Measurements from ENCODE around the gene CSNK1D.

Gene CSNK1D

DNA sequence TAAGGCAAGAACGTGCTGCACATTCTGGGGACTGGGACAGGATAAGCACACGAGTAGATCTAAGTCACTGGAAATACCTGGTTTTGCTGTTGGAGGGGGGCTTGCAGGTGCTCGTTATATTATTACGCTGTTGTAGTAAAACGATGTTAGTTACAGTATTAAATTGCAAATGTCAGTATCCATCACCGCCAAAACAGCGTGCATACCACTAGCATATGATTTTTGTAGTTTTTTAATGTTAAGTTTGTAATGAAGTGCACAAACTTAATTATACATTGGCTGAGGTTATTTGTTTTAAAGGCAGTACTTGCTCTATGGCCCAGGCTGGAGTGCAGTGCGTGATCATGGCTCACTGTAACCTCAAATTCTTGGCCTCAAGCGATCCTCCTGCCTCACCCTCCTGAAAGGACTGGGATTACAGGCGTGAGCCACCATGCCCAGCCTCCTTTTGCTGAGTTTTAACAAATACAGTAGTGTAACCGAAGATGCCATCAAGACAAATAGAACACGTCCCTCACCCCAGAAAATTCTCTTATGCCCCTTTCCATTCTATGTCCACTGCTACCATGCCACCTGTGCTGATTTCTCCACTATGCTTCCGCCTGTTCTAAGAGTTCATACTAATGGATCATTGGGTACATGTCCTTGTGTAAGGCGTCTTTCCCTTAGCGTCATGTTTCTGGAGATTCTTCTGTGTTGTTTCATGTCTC, 20.7 kb upstream of the CSNK1D start:
- DNase-seq (ENCODE audit: low spot score), result no peak

DNA sequence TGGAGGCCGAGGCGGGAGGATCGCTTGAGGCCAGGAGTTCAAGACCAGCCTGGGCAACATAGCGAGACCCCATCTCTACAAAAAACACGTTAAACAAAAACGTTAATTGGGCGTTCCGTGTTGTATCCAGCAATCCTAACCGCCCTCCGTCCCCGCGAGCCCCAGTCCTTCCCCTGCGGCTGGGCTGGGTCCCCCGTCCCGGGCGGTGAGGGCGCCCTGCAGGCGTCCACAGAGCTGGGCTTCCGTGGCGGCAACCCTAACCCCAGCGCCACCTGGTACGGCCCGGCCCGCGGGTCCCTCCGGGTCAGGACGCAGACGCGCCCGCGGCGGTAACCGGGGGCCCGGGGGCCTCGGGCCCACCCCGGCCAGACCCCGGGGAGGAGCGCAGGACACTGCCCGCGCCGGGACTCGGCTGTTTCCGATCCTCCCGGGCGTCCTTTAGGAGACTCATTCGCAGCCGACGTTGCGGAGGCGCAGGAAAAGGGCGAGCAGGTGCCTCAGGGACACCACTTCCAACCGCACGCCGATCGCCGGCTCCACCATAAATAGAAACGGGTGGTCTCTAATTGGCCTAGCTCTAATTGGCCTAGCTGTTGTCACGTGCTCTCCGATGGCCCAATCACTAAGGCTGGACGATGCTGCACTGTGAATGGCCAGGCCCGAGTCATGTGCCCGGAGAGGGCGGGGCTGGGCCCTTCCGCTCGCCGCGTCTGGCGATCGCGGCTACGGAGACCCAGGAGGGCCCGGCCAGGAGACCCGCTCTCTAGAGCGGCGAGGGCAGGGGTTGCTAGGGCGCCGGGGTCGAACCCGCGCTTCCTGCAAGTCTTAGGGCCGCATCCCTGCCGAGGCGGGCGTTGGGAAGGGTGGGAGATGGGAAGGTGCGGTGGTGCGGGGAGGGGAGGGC, 19.0 kb upstream of the CSNK1D start:
- peak; percentile 99 for DNase-seq (ENCODE audit: low spot score)

DNA sequence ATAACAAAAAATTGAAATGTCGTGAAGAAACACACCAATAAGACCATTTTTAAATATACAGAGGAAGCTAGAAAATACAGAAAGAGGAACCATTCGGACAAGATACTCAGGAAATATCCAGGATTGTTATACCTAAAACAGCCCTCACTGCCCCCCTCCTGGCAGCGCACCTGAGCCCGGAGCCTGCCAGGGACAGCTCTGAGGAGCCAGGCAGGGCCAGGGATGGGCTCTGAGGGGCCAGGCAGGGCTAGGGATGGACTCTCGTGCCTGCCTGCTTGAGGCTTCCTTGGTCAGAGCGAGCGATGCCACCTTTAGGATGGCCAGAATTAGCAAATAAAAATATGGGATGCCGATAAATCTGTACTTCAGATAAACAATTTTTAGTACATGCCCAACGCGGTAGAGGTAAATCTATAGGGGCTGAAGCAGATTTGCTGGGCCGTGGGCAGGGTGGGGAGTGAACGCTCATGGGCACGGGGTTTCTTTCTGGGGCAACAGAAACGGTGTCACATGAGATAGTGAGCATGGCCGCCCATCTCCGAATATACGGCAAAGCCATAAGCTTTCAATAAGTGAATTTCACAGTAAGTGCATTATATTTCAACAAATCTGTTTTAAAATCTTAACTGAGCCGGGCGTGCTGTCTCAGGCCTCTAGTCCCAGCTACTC, 18.2 kb upstream of the CSNK1D start:
- no peak for DNase-seq (ENCODE audit: low spot score)

DNA sequence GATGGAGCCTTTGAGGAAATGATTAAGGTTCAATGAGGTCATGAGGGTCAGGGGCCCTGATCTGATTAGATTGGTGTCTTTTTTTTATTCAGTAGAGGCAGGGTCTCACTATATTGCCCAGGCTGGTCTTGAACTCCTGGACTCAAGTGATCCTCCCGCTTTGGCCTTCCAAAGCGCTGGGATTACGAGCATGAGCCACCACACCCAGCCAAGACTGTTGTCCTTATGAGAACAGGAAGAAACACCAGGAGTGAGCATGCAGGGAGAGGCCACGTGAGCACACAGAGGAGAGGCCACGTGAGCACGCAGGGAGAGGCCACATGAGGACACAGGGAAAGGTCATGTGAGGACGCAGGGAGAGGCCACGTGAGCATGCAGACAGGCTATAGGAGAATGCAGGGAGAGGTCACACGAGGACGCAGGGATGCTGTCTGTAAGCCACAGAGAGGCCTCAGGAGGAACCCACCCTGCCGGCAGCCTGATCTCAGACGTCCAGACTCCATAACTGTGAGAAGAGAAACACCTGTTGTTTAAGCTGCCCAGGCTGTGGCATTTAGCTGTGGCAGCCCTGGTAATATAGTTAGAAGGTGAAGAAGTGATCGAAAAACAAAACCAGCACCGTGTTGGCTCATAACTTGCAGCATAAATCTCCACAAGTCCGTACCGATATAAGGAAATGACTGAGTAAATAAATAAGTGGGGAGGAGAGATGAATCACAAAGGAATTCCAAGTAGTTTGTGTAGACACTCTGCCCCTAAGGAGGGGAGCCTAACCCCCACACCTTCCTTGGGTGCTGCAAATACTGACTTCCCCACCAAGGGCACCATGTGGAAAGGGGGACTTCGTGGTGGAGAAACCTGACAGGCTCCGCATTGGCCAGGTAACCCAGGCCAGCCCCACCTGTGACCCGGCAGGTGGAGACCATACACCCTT, 14.6 kb upstream of the CSNK1D start:
- no peak for DNase-seq (ENCODE audit: low spot score)

DNA sequence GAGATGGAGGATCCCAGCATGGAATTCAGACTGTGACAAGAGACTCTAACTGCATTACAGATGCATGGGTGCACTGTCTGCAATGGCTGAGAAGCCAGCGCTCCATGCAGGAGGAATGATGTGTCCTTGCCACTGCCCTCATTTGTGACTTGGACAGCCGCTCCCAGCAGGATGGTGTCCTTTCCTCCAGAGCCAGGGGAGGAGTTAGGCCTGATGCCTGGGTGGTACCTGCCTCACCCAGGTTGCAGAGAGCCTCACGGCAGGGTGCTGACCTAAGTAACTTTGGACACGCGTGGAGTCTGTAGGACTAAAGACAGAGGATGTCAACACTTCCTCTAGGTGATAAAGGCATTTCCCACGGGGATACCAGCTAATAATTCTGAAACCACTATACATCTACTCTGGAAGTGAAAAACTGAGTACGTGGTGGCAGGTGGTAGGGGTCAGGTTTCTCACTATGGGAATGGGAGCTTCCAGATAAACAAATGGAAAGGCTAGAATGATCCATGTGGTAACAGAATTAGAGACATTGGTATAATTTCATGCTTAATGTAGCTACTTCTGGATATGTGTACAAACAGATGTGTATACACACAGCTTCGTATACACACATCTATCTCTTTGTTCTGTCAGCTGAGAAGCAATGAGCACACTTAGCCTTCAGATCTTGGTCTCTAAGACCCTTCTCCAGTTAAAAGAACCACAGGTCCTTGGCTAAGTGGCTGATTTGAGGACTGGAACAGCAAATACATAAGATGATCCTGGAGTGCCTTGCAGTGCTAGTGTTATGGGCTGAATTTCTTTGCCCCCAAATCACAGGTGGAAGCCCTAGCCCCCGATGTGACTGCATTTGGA, 13.7 kb upstream of the CSNK1D start:
- DNase-seq (ENCODE audit: low spot score), result no peak

DNA sequence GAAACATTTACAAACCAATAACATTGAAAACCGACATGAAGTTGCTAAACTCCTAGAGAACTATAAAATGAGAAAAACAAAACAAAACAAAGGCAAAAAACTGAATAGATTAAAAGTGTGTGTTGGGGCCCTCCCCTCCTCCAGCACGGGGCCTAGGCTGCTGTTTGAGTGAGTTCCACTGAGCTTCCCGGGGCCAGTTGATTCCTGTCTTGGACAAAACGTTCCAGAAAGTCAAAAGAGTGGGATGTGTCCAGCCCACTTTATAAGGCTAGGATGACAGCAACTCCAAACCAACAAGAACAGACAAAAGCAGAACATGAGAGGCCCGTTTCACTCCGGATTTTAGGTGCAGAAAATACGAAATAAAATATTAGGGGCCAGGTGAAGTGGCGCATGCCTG, 11.6 kb upstream of the CSNK1D start:
- no peak for DNase-seq (ENCODE audit: low spot score)

DNA sequence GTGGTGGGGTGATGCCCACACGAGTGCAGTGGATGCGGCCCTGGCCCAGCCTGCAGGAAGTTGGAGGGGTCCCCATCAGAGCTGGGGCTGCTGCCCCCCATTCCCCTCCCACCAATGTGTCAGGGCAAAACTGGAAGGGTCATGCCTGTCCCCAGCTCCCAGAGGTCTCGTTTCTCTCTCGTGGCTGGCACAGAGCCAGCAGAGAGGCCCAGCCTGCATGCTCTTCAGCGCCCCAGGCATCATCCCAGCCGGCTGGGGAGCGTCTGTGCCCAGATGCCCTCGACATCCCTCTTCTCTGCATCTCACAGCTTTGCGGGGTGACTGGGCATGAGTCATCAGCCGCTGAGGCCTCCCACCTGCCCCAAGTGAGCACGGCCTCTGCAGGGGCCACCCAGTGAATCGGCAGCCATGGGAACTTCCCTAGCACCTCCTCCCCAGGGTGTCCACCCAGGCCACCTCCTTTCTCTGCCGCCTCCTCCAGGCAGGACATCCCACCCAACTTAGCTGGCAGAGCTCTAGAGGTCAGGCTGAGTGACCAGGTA, 9.8 kb upstream of the CSNK1D start:
- DNase-seq (ENCODE audit: low spot score), result no peak

DNA sequence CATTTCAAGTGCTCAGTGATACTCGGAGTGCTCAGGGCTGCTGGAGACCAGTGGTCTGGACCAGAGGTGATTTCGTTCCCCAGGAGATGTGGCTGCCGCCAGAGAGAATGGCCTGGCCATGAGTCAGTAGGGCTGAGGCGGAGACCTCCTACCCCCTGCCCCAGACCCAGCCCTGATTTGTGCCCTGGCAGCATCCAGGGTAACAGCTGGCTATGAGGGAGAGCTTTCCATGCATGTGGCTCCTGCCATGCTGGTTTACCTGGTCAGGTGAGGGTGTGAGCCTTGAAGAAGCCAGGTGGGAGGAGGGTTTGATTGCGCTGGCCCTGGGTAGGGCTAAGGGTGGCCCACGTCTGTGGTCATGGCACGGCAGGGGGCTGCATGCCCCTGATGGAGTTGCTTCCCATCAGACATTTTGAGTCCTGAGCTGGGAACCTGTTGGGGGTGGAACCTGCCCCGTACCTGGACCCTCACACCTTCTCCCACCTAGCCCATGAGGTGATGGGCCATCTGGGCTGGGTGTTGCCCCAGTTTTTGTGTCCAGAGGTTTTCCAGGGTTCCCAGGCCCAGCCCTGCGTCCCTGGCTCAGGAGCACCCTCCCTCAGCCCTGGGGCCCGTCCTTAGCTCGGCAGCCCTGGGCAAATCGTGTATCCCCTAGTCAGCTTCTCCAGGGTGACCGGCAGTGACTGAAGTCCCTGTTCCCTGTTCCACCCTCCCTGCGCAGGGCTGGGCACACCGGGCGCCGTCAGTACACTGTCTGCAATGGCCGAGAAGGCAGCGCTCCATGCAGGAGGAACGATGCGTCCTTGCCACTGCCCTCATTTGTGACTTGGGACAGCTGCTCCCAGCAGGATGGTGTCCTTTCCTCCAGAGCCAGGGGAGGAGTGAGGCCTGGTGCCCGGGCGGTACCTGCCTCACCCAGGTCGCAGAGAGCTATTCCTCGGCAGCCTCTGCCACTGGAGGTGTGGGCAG, 9.0 kb upstream of the CSNK1D start:
- no peak for DNase-seq (ENCODE audit: low spot score)

DNA sequence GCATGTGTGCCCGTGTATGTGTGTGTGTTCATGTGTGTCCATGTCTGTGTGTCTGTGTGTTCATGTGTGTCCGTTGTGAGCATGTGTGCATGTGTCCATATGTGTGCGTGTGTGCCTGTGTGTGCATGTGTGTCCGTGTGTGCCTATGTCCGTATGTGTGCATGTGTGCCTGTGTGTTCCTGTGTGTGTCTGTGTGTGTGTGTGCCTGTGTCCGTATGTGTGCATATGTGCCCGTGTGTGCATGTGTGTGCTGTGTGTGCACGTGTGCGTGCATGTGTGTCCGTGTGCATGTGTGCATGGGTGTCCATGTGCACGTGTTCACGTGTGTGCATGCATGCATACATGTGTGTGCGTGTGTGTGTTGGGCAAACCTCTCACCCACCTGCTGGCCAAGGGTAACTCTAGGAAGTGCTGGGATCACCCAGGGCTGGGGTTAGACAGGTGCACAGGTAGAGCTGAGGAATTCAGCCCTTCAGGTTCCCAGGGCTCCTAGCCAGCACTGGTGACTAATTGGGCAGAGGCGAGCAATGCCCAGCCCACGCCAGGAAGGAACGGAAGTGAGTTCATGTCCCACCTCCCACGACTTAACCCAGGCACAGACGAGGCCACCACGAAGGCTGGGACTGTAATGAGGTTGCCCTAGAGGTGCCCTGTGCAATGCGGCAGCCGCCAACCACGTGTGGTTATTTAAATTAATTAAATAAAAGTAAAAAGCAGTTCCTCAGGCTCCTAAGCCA, 8.2 kb upstream of the CSNK1D start:
- DNase-seq (ENCODE audit: low spot score), result no peak

DNA sequence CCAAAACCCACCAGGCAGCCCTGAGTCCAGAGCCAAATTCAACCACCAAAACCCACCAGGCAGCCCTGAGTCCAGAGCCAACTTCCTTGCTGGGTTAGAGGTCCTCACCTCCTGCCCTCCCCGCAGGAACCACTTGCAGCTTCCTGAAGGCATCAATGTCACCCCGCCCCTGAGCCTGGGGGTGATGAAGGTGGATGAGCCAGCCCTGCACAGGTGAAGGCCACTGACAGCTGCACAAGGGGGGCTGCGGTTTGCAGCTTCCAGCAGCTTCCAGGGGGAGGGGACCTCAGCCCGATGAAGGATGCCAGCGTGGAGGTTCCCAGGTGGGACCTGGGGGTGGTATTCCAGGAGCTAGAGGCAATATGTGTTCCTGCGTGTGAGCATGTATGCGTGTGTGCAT, 7.6 kb upstream of the CSNK1D start:
- DNase-seq (ENCODE audit: low spot score), result no peak

DNA sequence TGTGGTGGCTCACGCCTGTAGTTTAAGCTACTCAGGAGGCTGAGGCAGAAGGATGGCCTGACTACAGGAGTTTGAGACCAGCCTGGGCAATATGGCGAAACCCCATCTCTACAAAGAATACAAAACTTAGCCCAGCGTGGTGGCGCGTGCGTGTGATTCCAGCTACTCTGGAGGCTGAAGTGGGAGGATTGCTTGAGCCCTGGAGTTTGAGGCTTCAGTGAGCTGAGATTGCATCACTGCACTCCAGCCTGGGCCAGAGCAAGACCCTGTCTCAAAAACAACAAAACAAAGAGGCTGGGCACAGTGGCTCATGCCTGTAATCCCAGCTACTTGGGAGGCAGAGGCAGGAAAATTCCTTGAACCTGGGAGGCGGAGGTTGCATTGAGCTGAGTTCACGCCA, 7.0 kb upstream of the CSNK1D start:
- no peak for DNase-seq (ENCODE audit: low spot score)

DNA sequence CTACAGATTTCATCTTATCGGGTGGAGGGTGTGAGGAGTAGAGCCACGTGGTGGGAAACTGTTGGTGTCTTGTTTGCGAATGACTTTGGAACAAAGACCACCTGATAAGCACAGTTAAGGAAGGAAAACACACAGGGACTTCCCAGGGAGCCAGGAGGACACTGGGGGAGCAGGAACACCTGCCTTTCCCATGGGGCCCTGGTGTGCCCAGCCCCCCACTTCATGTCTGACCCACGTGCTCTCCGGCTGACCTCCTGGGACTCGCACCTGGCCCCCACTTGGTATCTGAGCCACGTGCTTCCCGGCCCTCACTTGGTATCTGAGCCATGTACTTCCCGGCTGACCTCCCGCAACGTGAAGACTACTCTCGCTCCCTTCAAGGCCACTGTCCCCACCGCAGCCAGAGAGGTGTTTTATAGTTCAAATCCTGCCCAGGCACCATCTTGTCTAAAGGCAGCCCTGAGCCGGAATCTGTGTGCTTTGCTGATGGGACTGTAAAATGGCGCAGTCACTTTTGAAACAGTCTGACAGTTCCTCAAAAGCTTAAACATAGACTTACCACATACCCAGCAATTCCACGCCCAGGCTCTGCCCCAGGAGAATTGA, 5.4 kb upstream of the CSNK1D start:
- no peak for DNase-seq (ENCODE audit: low spot score)

DNA sequence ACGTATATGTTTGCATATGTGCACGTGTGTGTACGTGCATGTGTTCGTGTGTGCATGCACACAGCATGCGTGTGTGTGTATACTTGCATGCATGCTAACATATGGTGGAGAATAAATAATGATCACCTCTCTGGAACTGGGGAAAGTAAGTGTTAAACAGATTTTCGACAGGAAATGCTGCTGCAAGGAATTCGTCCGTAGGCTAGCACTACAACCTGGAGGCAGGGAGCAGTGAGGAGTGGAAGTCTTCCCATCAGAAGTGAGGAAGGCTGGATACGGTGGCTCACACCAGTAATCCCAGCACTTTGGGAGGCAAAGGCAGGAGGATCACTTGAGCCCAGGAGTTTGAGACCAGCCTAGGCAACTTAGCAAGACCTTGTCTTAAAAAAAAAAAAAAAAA, 4.8 kb upstream of the CSNK1D start:
- DNase-seq (ENCODE audit: low spot score), result no peak

DNA sequence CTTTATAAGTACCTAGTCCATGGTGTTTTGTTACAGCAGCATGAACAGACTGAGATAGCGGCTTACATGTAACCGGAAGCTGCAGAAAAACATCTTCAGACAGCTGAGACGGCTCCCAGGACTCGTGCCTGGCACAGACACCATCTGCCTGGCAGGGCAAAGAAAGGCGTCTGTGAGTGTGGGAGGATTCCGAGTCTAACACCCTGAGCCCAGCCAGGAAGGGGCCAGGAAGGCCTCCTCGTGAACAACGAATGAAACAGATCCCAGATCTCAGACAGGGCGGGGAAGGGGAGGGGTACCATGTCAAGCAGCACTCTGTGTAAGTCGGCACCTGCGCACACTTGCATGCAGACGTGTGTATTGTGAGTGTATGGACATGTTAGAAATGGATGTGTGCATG, 4.4 kb upstream of the CSNK1D start:
- no peak for DNase-seq (ENCODE audit: low spot score)

DNA sequence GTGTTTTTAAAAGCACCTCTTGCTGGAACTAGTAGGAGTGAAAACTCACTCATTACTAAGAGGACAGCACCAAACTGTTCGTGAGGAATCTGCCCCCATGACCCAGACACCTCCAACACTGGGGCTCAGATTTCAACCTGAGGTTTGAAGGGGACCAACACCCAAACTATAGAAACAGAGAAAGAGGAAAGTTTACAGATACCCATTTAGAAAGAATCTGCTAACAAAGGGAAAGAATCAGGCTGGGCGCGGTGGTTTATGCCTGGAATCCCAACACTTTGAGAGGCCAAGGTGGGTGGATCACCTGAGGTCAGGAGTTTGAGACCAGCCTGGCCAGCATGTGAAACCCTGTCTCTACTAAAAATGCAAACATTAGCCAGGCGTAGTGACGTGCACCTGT, 3.4 kb upstream of the CSNK1D start:
- no peak for DNase-seq (ENCODE audit: low spot score)

DNA sequence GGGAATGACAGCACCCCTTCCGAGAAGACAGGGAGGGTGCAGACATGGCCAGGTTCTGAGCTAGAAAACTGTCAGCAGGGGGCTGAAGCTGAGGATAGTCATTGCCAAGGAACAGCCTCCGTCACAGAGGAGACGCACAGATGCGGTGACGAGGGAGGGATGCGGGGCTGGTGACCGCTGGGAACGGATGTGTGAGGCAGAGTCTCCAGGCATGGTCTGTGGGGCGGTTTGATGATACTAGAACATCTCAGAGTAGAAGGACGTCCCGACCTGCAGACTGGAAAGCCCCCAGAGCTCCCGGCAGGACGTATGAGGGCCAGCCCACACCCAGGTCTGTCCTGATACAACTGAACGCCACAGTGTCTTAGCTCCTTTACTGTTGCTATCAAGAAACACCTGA, 1.8 kb upstream of the CSNK1D start:
- DNase-seq (ENCODE audit: low spot score), result no peak

DNA sequence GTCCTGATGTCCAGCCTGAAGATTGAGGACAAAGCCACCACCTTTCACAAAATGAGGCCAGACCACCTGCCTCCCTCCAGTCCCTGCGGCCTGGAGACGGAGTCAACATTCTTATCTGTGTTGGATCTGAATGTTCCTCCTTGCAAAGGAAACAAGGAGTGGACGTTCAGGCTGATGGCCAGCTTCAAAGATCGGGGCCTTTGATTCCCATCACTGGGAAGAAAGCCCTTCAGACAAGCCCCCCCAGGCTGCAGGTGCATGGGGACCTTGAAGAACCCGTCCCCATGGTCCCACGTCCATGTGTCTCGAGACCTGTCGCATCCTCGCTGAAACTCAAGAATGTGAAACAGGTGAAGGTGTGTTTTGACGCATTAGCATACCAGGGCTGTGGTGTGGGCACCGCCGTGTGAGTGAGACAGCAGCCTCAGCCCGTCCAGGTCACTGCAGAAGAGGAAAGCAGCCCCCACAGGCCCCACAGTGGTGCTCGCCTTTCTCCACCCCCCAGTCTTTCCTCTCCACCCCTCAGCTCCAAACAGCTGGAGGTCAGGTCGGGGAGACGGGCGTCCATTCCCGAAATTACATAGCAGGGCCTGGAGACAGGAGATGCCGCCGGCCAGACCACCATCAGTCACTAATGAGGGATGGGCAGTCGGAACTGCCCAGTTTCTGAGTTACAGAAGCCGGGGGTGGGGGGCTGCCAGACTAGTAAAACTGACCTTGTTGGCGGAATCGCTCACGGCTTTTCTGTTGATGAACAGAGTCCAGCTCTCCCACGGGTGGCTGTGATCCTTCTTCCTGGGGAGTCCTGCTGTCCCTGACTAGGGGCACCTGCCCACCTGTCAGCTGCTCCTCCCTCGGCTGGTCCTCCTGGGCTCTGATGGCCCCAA, 877 bp upstream of the CSNK1D start:
- no peak for DNase-seq (ENCODE audit: low spot score)

Measured in HuH-7.5 (cell line).